Mammary microvascular endothelial cell (primary cell): ENCODE measurements around the gene GAGE12C. TPM values are rescaled to one million over a fixed set of nuclear protein-coding genes. Genes with fewer than 3 reads are reported as not detected.

Source experiments
- total RNA-seq: library from RNA; depleted of rRNA; stranded (reverse); fragments of >200 nt; gene quantifications from 2 replicates; pipeline ENCODE4 v1.2.3, GENCODE V29; 2015

Gene GAGE12C, protein sequence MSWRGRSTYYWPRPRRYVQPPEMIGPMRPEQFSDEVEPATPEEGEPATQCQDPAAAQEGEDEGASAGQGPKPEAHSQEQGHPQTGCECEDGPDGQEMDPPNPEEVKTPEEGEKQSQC
- not detected in 2 replicates for total RNA-seq

DNA sequence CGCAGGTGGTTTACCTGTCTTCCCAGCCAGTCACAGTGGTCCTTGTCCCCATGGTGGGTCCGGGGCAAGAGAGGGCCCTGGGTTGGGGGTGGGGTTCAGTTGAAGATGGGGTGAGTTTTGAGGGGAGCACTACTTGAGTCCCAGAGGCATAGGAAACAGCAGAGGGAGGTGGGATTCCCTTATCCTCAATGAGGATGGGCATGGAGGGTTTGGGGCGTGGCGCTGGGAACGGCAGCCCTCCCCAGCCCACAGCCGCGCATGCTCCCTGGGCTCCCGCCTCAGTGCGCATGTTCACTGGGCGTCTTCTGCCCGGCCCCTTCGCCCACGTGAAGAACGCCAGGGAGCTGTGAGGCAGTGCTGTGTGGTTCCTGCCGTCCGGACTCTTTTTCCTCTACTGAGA, at the start of gene GAGE12C:
Gene GAGE12C (plus strand): TSS at position 301 of the 400 bp plus-strand sequence. CDS start 1,155 bp downstream, outside the sequence.

DNA sequence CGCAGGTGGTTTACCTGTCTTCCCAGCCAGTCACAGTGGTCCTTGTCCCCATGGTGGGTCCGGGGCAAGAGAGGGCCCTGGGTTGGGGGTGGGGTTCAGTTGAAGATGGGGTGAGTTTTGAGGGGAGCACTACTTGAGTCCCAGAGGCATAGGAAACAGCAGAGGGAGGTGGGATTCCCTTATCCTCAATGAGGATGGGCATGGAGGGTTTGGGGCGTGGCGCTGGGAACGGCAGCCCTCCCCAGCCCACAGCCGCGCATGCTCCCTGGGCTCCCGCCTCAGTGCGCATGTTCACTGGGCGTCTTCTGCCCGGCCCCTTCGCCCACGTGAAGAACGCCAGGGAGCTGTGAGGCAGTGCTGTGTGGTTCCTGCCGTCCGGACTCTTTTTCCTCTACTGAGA, 9.5 kb downstream of the GAGE12C start, which contains the start of gene GAGE12D:
Gene GAGE12D (plus strand): TSS at position 301 of the 400 bp plus-strand sequence. CDS start 1,155 bp downstream, outside the sequence.

DNA sequence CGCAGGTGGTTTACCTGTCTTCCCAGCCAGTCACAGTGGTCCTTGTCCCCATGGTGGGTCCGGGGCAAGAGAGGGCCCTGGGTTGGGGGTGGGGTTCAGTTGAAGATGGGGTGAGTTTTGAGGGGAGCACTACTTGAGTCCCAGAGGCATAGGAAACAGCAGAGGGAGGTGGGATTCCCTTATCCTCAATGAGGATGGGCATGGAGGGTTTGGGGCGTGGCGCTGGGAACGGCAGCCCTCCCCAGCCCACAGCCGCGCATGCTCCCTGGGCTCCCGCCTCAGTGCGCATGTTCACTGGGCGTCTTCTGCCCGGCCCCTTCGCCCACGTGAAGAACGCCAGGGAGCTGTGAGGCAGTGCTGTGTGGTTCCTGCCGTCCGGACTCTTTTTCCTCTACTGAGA, 19.0 kb downstream of the GAGE12C start, which contains the start of gene GAGE12E:
Gene GAGE12E (plus strand): TSS at position 301 of the 400 bp plus-strand sequence. CDS start 1,155 bp downstream, outside the sequence.

DNA sequence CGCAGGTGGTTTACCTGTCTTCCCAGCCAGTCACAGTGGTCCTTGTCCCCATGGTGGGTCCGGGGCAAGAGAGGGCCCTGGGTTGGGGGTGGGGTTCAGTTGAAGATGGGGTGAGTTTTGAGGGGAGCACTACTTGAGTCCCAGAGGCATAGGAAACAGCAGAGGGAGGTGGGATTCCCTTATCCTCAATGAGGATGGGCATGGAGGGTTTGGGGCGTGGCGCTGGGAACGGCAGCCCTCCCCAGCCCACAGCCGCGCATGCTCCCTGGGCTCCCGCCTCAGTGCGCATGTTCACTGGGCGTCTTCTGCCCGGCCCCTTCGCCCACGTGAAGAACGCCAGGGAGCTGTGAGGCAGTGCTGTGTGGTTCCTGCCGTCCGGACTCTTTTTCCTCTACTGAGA, 28.6 kb downstream of the GAGE12C start, which contains the start of gene GAGE12F:
Gene GAGE12F (plus strand): TSS at position 301 of the 400 bp plus-strand sequence. CDS start 1,155 bp downstream, outside the sequence.

DNA sequence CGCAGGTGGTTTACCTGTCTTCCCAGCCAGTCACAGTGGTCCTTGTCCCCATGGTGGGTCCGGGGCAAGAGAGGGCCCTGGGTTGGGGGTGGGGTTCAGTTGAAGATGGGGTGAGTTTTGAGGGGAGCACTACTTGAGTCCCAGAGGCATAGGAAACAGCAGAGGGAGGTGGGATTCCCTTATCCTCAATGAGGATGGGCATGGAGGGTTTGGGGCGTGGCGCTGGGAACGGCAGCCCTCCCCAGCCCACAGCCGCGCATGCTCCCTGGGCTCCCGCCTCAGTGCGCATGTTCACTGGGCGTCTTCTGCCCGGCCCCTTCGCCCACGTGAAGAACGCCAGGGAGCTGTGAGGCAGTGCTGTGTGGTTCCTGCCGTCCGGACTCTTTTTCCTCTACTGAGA, 38.1 kb downstream of the GAGE12C start, which contains the start of gene GAGE12G:
Gene GAGE12G (plus strand): TSS at position 301 of the 400 bp plus-strand sequence. CDS start 1,155 bp downstream, outside the sequence.

DNA sequence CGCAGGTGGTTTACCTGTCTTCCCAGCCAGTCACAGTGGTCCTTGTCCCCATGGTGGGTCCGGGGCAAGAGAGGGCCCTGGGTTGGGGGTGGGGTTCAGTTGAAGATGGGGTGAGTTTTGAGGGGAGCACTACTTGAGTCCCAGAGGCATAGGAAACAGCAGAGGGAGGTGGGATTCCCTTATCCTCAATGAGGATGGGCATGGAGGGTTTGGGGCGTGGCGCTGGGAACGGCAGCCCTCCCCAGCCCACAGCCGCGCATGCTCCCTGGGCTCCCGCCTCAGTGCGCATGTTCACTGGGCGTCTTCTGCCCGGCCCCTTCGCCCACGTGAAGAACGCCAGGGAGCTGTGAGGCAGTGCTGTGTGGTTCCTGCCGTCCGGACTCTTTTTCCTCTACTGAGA, 47.7 kb downstream of the GAGE12C start, which contains the start of gene GAGE12H:
Gene GAGE12H (plus strand): TSS at position 301 of the 400 bp plus-strand sequence. CDS start 1,155 bp downstream, outside the sequence.

Other genes starting within 250 kb of the GAGE12C start
- gene GAGE10, start 228.5 kb upstream of the GAGE12C start, total RNA-seq, result not detected in 2 replicates
- not detected in 2 replicates for gene GAGE12J, start 210.1 kb upstream of the GAGE12C start, total RNA-seq
- gene GAGE13, start 200.6 kb upstream of the GAGE12C start, total RNA-seq, result not detected in 2 replicates
- not detected in 2 replicates for gene GAGE12D, start 9.6 kb downstream of the GAGE12C start, total RNA-seq
- gene GAGE12E, start 19.1 kb downstream of the GAGE12C start, total RNA-seq, result not detected in 2 replicates
- not detected in 2 replicates for gene GAGE12F, start 28.7 kb downstream of the GAGE12C start, total RNA-seq
- not detected in 2 replicates for gene GAGE12G, start 38.2 kb downstream of the GAGE12C start, total RNA-seq
- gene GAGE12H, start 47.8 kb downstream of the GAGE12C start, total RNA-seq, result not detected in 2 replicates
- gene GAGE2A, start 57.3 kb downstream of the GAGE12C start, total RNA-seq, result not detected in 2 replicates
- not detected in 2 replicates for gene GAGE1, start 66.8 kb downstream of the GAGE12C start, total RNA-seq
- not detected in 2 replicates for gene PAGE1, start 163.8 kb downstream of the GAGE12C start, total RNA-seq